Measurements from ENCODE around the gene CABCOCO1. TPM values are rescaled to one million over a fixed set of nuclear protein-coding genes. Genes with fewer than 3 reads are reported as not detected.

The CABCOCO1 gene
- total and polyA plus RNA-seq, 2 of the 13 experiments (the other 11 are each of a cell fraction or from before 2014, with no cell fraction given): not detected

- no peaks in the 10 kb centered on the region; a peak in 1 of 5 replicates for H3K27me3 ChIP-seq (ENCODE audit: control insufficient read depth in 1 of 2, insufficient read depth in 2 of 2, low read length in 2 of 2)
- no peak for FAIRE-seq
- no peak overlapping the region for H3K4me3 ChIP-seq (replicated peaks in 1 of 3; ENCODE audit: insufficient read depth in 1 of 3, low read depth in 2 of 3, low read length in 3 of 3)
- H2AFZ ChIP-seq (ENCODE audit: low read length): no peak overlapping the region
- ChIA-PET POLR2A (no interaction called here), CTCF (ENCODE audit: low intra/inter-chr PET ratio, low total read pairs) (no interaction called here)
- no peak overlapping the region for H3K27ac ChIP-seq (ENCODE audit: extremely low read length, insufficient read depth, low read length)
- in situ Hi-C loops (cut with HindIII; ENCODE audit: extremely low pct_ligation_motif_present, low pct_unique_long_range_greater_than_20kb) (loop anchor here (25.0 kb wide), 1 partner anchor 804 kb away; no protein-coding TSS in a partner anchor), intact Hi-C loops (cut with micrococcal nuclease; ENCODE audit: unreplicated experiment) (no loop called here)
- H3K9me3 ChIP-seq (ENCODE audit: low read length): no peaks in the 10 kb centered on the region
- H4K20me1 ChIP-seq (ENCODE audit: insufficient read depth, low read length): no peaks in the 10 kb centered on the region
- no TSS peak for BruUV-seq (replicated peaks)
- no peaks in the 10 kb centered on the region for H3K36me3 ChIP-seq (replicated peaks in 1 of 2; ENCODE audit: control insufficient read depth in 1 of 2, insufficient read depth in 2 of 2, low read length in 2 of 2)
- no peaks in the 10 kb centered on the region for H3K4me1 ChIP-seq (ENCODE audit: insufficient read depth, low read length)
- 18% methylated on average over 4 of the region's 4 CpGs for WGBS (ENCODE audit: low lambda C conversion rate)
- no peak for ATAC-seq
- no peak overlapping the region for H3K9ac ChIP-seq (ENCODE audit: insufficient read depth, low read depth, low read length)
- no peak for DNase-seq (ENCODE audit: low spot score)
- no peaks in the 10 kb centered on the region for H3K79me2 ChIP-seq (ENCODE audit: insufficient read depth, low read length)
- TF ChIP-seq NFYC (CRISPR knock-in tag; IDR thresholded peaks at IDR 0.05) (no peak), ZNF562 (CRISPR knock-in tag; IDR thresholded peaks at IDR 0.05; ENCODE audit: borderline replicate concordance) (no peak), SNAI1 (CRISPR knock-in tag; IDR thresholded peaks at IDR 0.05; ENCODE audit: borderline replicate concordance) (no peak)
- TF ChIP-seq, protein P1, sequence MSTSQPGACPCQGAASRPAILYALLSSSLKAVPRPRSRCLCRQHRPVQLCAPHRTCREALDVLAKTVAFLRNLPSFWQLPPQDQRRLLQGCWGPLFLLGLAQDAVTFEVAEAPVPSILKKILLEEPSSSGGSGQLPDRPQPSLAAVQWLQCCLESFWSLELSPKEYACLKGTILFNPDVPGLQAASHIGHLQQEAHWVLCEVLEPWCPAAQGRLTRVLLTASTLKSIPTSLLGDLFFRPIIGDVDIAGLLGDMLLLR (CRISPR knock-in tag; IDR thresholded peaks at IDR 0.05): no peak
- no peak overlapping the region for H3K4me2 ChIP-seq (ENCODE audit: low read depth, low read length)
Measured at GRCh38 chr10:61616611-61617010, 46.1 kb upstream of the CABCOCO1 start.

DNA sequence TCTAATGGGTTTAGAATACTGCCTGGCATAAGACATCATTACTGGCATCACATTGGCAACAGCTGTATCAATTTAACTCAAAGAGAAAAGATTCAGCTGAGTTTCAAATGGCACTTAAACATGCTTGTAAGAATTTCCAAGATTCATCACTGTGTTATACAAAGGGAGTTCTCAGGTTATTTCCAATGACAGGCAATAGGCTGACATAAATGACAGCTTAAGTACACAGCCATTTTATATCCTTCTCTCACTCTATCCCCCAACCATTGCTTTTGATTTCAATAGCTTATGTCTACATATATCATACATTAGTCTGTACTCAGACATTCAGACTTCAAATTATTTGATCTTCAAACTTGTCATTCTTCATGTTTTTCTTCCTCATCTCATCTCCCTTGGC, 45.5 kb upstream of the CABCOCO1 start:
- Histone ChIP-seq H3K79me2 (ENCODE audit: insufficient read depth, low read length) (no peaks in the 10 kb centered on the region), H3K4me3 (replicated peaks in 1 of 3; ENCODE audit: insufficient read depth in 1 of 3, low read depth in 2 of 3, low read length in 3 of 3) (no peak overlapping the region), H2AFZ (ENCODE audit: low read length) (no peak overlapping the region), H4K20me1 (ENCODE audit: insufficient read depth, low read length) (no peaks in the 10 kb centered on the region), H3K4me2 (ENCODE audit: low read depth, low read length) (no peak overlapping the region), H3K9ac (ENCODE audit: insufficient read depth, low read depth, low read length) (no peak overlapping the region), H3K27me3 (ENCODE audit: control insufficient read depth in 1 of 2, insufficient read depth in 2 of 2, low read length in 2 of 2) (no peaks in the 10 kb centered on the region; a peak in 1 of 5 replicates), H3K4me1 (ENCODE audit: insufficient read depth, low read length) (no peaks in the 10 kb centered on the region), H3K9me3 (ENCODE audit: low read length) (no peaks in the 10 kb centered on the region), H3K36me3 (replicated peaks in 1 of 2; ENCODE audit: control insufficient read depth in 1 of 2, insufficient read depth in 2 of 2, low read length in 2 of 2) (no peaks in the 10 kb centered on the region), H3K27ac (ENCODE audit: extremely low read length, insufficient read depth, low read length) (no peak overlapping the region)
- TF ChIP-seq, protein P2, sequence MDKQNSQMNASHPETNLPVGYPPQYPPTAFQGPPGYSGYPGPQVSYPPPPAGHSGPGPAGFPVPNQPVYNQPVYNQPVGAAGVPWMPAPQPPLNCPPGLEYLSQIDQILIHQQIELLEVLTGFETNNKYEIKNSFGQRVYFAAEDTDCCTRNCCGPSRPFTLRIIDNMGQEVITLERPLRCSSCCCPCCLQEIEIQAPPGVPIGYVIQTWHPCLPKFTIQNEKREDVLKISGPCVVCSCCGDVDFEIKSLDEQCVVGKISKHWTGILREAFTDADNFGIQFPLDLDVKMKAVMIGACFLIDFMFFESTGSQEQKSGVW (CRISPR knock-in tag; IDR thresholded peaks at IDR 0.05; ENCODE audit: borderline replicate concordance): no peak
- TF ChIP-seq ZNF101 (CRISPR knock-in tag; IDR thresholded peaks at IDR 0.05; ENCODE audit: borderline replicate concordance, low read depth) (no peak), KDM3A (CRISPR knock-in tag; IDR thresholded peaks at IDR 0.05; ENCODE audit: low read depth) (no peak), ATF7 (IDR thresholded peaks at IDR 0.05) (no peak), ATF7 (CRISPR knock-in tag; IDR thresholded peaks at IDR 0.05) (no peak)
- TF ChIP-seq, protein P3, sequence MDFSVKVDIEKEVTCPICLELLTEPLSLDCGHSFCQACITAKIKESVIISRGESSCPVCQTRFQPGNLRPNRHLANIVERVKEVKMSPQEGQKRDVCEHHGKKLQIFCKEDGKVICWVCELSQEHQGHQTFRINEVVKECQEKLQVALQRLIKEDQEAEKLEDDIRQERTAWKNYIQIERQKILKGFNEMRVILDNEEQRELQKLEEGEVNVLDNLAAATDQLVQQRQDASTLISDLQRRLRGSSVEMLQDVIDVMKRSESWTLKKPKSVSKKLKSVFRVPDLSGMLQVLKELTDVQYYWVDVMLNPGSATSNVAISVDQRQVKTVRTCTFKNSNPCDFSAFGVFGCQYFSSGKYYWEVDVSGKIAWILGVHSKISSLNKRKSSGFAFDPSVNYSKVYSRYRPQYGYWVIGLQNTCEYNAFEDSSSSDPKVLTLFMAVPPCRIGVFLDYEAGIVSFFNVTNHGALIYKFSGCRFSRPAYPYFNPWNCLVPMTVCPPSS (IDR thresholded peaks at IDR 0.05): no peak
- in situ Hi-C loops (cut with HindIII; ENCODE audit: extremely low pct_ligation_motif_present, low pct_unique_long_range_greater_than_20kb): loop anchor here (25.0 kb wide), 1 partner anchor 805 kb away; no protein-coding TSS in a partner anchor
- ATAC-seq (no peak), FAIRE-seq (no peak), DNase-seq (ENCODE audit: low spot score) (no peak)
- ChIA-PET CTCF (ENCODE audit: low intra/inter-chr PET ratio, low total read pairs) (no interaction called here), POLR2A (no interaction called here)
- BruUV-seq (replicated peaks): no TSS peak
- intact Hi-C loops (cut with micrococcal nuclease; ENCODE audit: unreplicated experiment): no loop called here

Data from HepG2 (cell line).